ENCODE measurements around the gene PCNX2.

Gene PCNX2

DNA sequence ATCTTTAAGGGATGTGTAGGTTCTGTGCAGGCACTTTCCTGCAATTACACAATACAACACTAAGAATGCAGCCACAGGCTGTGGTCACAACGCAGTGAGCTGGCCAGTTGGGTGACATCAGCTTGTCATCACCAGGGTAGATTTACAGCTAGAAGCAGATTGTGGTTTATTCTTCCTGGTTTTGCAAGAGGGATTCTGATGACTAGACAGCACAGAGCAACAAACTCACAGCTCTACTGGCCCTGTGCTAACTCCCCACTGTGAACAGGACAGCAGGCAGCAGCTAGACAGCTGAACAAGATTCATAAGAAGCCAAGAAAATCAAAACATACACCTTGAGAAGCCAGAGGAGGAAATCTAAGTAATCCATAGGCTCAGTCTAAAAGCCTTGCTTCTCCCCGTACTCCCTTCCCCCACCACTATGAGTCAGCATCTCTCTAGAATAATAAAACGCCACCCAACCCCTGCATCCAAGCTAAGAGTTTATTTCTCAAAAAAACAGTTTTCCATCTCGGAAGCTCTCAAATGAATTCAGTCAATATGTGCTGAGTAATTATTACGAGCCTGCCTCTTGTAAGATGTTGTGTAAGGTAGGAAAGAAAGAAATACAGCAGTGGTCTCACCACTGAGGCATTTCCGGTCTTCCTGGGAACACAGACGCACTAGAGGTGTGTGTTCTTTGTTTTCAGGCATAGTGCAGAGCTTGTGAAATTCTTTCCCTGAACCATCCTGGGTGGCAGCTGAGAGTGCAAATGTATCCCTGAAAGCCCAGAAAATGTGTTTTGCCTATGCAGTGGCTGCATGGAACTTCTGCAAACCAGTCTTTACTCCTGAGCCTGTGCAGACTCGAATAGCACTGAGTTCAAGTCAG, 182.3 kb downstream of the PCNX2 start (continued):
- TF ChIP-seq, protein P1, sequence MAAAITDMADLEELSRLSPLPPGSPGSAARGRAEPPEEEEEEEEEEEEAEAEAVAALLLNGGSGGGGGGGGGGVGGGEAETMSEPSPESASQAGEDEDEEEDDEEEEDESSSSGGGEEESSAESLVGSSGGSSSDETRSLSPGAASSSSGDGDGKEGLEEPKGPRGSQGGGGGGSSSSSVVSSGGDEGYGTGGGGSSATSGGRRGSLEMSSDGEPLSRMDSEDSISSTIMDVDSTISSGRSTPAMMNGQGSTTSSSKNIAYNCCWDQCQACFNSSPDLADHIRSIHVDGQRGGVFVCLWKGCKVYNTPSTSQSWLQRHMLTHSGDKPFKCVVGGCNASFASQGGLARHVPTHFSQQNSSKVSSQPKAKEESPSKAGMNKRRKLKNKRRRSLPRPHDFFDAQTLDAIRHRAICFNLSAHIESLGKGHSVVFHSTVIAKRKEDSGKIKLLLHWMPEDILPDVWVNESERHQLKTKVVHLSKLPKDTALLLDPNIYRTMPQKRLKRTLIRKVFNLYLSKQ (tag by site-specific recombination; IDR thresholded peaks at IDR 0.05; ENCODE audit: borderline replicate concordance), result no peak
- TF ChIP-seq ZNF292 (tag by site-specific recombination; IDR thresholded peaks at IDR 0.05; ENCODE audit: borderline replicate concordance, low read depth), result no peak
- 0 out of 2 replicates have a peak, but pooled peaks have one; percentile 5 for TF ChIP-seq ZNF530 (tag by site-specific recombination; IDR thresholded peaks at IDR 0.05; ENCODE audit: low read depth)
- TF ChIP-seq, protein P2, sequence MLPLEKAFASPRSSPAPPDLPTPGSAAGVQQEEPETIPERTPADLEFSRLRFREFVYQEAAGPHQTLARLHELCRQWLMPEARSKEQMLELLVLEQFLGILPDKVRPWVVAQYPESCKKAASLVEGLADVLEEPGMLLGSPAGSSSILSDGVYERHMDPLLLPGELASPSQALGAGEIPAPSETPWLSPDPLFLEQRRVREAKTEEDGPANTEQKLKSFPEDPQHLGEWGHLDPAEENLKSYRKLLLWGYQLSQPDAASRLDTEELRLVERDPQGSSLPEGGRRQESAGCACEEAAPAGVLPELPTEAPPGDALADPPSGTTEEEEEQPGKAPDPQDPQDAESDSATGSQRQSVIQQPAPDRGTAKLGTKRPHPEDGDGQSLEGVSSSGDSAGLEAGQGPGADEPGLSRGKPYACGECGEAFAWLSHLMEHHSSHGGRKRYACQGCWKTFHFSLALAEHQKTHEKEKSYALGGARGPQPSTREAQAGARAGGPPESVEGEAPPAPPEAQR (tag by site-specific recombination; IDR thresholded peaks at IDR 0.05), result 0 out of 2 replicates have a peak, but pooled peaks have one; percentile 40
- TF ChIP-seq, protein P3, sequence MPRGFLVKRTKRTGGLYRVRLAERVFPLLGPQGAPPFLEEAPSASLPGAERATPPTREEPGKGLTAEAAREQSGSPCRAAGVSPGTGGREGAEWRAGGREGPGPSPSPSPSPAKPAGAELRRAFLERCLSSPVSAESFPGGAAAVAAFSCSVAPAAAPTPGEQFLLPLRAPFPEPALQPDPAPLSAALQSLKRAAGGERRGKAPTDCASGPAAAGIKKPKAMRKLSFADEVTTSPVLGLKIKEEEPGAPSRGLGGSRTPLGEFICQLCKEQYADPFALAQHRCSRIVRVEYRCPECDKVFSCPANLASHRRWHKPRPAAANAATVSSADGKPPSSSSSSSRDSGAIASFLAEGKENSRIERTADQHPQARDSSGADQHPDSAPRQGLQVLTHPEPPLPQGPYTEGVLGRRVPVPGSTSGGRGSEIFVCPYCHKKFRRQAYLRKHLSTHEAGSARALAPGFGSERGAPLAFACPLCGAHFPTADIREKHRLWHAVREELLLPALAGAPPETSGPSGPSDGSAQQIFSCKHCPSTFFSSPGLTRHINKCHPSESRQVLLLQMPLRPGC (tag by site-specific recombination; IDR thresholded peaks at IDR 0.05), result peak; percentile 98
- TF ChIP-seq, protein P4, sequence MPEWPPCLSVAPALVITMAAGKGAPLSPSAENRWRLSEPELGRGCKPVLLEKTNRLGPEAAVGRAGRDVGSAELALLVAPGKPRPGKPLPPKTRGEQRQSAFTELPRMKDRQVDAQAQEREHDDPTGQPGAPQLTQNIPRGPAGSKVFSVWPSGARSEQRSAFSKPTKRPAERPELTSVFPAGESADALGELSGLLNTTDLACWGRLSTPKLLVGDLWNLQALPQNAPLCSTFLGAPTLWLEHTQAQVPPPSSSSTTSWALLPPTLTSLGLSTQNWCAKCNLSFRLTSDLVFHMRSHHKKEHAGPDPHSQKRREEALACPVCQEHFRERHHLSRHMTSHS (tag by site-specific recombination; IDR thresholded peaks at IDR 0.05), result peak; percentile 97
- TF ChIP-seq, protein P5, sequence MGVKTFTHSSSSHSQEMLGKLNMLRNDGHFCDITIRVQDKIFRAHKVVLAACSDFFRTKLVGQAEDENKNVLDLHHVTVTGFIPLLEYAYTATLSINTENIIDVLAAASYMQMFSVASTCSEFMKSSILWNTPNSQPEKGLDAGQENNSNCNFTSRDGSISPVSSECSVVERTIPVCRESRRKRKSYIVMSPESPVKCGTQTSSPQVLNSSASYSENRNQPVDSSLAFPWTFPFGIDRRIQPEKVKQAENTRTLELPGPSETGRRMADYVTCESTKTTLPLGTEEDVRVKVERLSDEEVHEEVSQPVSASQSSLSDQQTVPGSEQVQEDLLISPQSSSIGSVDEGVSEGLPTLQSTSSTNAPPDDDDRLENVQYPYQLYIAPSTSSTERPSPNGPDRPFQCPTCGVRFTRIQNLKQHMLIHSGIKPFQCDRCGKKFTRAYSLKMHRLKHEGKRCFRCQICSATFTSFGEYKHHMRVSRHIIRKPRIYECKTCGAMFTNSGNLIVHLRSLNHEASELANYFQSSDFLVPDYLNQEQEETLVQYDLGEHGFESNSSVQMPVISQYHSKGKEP (tag by site-specific recombination; IDR thresholded peaks at IDR 0.05), result peak; percentile 98
- peak; percentile 53 for TF ChIP-seq SP3 (tag by site-specific recombination; IDR thresholded peaks at IDR 0.05)
- TF ChIP-seq ZNF514 (tag by site-specific recombination; IDR thresholded peaks at IDR 0.05), result no peak
- TF ChIP-seq BCL11A (tag by site-specific recombination; IDR thresholded peaks at IDR 0.05; ENCODE audit: low read depth), result peak; percentile 99
- TF ChIP-seq EGR2 (tag by site-specific recombination; IDR thresholded peaks at IDR 0.05; ENCODE audit: low read depth), result no peak; the same call in 1 of the 2 replicates
- TF ChIP-seq, protein P6, sequence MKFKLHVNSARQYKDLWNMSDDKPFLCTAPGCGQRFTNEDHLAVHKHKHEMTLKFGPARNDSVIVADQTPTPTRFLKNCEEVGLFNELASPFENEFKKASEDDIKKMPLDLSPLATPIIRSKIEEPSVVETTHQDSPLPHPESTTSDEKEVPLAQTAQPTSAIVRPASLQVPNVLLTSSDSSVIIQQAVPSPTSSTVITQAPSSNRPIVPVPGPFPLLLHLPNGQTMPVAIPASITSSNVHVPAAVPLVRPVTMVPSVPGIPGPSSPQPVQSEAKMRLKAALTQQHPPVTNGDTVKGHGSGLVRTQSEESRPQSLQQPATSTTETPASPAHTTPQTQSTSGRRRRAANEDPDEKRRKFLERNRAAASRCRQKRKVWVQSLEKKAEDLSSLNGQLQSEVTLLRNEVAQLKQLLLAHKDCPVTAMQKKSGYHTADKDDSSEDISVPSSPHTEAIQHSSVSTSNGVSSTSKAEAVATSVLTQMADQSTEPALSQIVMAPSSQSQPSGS (tag by site-specific recombination; IDR thresholded peaks at IDR 0.05; ENCODE audit: low read depth), result peak; percentile 92
- TF ChIP-seq ZNF214 (tag by site-specific recombination; IDR thresholded peaks at IDR 0.05; ENCODE audit: borderline replicate concordance), result no peak
- TF ChIP-seq ZNF223 (tag by site-specific recombination; IDR thresholded peaks at IDR 0.05), result peak; percentile 65; the same call in 1 of the 2 replicates
- no peak for TF ChIP-seq ZNF670 (tag by site-specific recombination; IDR thresholded peaks at IDR 0.05; ENCODE audit: low read depth)
- TF ChIP-seq ZNF843 (tag by site-specific recombination; IDR thresholded peaks at IDR 0.05), result peak; percentile 97
- no peak for TF ChIP-seq ZNF768 (tag by site-specific recombination; IDR thresholded peaks at IDR 0.05)
- no peak for TF ChIP-seq ZNF585B (tag by site-specific recombination; IDR thresholded peaks at IDR 0.05)
- peak; percentile 95 for TF ChIP-seq ZSCAN30 (tag by site-specific recombination; IDR thresholded peaks at IDR 0.05)
- peak; percentile 96 for TF ChIP-seq ZBTB21 (tag by site-specific recombination; IDR thresholded peaks at IDR 0.05)
- peak; percentile 97 for TF ChIP-seq ZNF660 (tag by site-specific recombination; IDR thresholded peaks at IDR 0.05)
- no peak for TF ChIP-seq ZFP3 (tag by site-specific recombination; IDR thresholded peaks at IDR 0.05; ENCODE audit: low read depth)
- 0 out of 2 replicates have a peak, but pooled peaks have one; percentile 43 for TF ChIP-seq HOXD13 (CRISPR knock-in tag; IDR thresholded peaks at IDR 0.05; ENCODE audit: borderline replicate concordance)
- peak; percentile 61 for TF ChIP-seq MYNN (tag by site-specific recombination; IDR thresholded peaks at IDR 0.05; ENCODE audit: borderline replicate concordance)
- TF ChIP-seq ZNF211 (tag by site-specific recombination; IDR thresholded peaks at IDR 0.05; ENCODE audit: low read depth), result no peak
- no peak for TF ChIP-seq ZNF423 (tag by site-specific recombination; IDR thresholded peaks at IDR 0.05)
- TF ChIP-seq ZSCAN16 (tag by site-specific recombination; IDR thresholded peaks at IDR 0.05), result no peak
- no peak for TF ChIP-seq ZNF621 (tag by site-specific recombination; IDR thresholded peaks at IDR 0.05)
- no peak for TF ChIP-seq ZNF433 (tag by site-specific recombination; IDR thresholded peaks at IDR 0.05; ENCODE audit: low read depth)
